Measurements from ENCODE around the gene NUP210L. TPM values are rescaled to one million over a fixed set of nuclear protein-coding genes. Genes with fewer than 3 reads are reported as not detected.
"Not testable (repeated sequence)": the region's sequence is repeated elsewhere in the genome, so short reads cannot be mapped to it uniquely, and the experiment has no call there.

NUP210L gene
- total RNA-seq, 1 donor from 2014 or later = not detected

DNA sequence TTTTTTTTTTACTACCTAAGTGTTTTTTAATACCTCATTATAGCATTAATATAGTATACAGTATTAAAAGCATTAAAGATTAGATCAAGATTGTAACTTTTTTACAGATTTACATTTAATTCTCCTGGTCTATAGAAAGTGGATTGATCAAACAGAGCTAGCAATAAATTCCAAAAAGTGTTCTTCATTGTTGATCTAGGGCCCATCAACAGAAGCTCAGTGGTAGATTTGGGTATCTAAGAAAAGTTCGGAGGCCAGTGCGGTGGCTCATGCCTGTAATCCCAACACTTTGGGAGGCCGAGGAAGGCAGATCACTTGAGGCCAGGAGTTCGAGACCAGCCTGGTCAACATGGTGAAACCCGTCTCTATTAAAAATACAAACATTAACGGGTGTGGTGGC is 12.5 kb downstream of the NUP210L start:
- intact Hi-C loops (cut with DNase I) = no loop called here
- H3K36me3 ChIP-seq = no peaks in the 10 kb centered on the region
- no peaks in the 10 kb centered on the region for H3K27me3 ChIP-seq
- DNase-seq (ENCODE audit: low spot score in 2 of 2) = no peak
- no peaks in the 10 kb centered on the region for H3K9me3 ChIP-seq
- TF ChIP-seq, protein P1, sequence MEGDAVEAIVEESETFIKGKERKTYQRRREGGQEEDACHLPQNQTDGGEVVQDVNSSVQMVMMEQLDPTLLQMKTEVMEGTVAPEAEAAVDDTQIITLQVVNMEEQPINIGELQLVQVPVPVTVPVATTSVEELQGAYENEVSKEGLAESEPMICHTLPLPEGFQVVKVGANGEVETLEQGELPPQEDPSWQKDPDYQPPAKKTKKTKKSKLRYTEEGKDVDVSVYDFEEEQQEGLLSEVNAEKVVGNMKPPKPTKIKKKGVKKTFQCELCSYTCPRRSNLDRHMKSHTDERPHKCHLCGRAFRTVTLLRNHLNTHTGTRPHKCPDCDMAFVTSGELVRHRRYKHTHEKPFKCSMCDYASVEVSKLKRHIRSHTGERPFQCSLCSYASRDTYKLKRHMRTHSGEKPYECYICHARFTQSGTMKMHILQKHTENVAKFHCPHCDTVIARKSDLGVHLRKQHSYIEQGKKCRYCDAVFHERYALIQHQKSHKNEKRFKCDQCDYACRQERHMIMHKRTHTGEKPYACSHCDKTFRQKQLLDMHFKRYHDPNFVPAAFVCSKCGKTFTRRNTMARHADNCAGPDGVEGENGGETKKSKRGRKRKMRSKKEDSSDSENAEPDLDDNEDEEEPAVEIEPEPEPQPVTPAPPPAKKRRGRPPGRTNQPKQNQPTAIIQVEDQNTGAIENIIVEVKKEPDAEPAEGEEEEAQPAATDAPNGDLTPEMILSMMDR (IDR thresholded peaks at IDR 0.05) = no peak
- no peaks in the 10 kb centered on the region for H3K4me1 ChIP-seq
- H3K4me3 ChIP-seq = no peak overlapping the region
- no peak overlapping the region for H3K27ac ChIP-seq

DNA sequence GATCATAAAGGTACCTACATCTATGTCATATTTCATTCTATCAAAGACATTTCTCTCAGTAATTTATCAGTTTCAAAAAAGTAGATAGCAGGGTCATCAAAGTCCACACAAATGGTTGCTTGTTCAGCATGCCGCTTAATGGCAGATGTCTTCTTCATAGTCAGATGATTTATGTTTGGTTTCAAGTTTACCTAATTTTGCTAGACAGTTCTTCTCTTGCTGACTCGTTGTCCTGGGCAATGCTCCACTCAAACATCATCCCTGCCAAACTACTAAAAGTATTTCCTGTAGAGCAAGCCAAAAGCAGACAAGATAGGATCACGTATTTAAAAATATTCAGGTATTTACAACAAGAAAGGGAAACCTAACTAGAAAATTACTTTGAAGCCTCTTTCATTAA is 13.6 kb downstream of the NUP210L start:
- TF ChIP-seq, protein P1 (IDR thresholded peaks at IDR 0.05) = no peak
- H3K4me1 ChIP-seq = no peaks in the 10 kb centered on the region
- no peaks in the 10 kb centered on the region for H3K36me3 ChIP-seq
- intact Hi-C loops (cut with DNase I) = no loop called here
- no peak overlapping the region for H3K4me3 ChIP-seq
- no peak for DNase-seq (ENCODE audit: low spot score in 2 of 2)
- no peaks in the 10 kb centered on the region for H3K9me3 ChIP-seq
- H3K27me3 ChIP-seq = no peaks in the 10 kb centered on the region
- no peak overlapping the region for H3K27ac ChIP-seq

DNA sequence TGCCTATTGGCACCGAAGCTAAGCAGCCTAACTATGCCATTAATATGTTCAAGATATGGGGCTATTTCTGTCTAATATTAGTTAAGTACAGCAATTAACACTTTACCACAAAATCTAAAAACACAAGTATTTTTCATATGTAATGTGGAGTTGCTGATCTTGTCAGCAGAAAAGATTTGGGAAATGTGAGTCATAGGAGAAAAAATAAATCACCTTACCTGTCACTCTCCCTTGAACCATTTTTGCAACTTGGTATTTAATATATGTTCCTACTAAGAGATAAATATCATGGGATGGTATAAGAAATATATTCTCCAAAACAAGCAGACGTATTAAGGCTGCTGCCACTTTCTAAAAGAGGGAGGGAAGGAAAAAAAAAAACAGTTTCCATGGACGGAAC is 17.0 kb downstream of the NUP210L start:
- no peaks in the 10 kb centered on the region for H3K9me3 ChIP-seq
- TF ChIP-seq, protein P1 (IDR thresholded peaks at IDR 0.05) = no peak
- no peak overlapping the region for H3K4me3 ChIP-seq
- H3K27me3 ChIP-seq = no peaks in the 10 kb centered on the region
- H3K36me3 ChIP-seq = no peaks in the 10 kb centered on the region
- intact Hi-C loops (cut with DNase I) = no loop called here
- H3K4me1 ChIP-seq = no peaks in the 10 kb centered on the region
- H3K27ac ChIP-seq = no peak overlapping the region
- DNase-seq (ENCODE audit: low spot score in 2 of 2) = no peak

DNA sequence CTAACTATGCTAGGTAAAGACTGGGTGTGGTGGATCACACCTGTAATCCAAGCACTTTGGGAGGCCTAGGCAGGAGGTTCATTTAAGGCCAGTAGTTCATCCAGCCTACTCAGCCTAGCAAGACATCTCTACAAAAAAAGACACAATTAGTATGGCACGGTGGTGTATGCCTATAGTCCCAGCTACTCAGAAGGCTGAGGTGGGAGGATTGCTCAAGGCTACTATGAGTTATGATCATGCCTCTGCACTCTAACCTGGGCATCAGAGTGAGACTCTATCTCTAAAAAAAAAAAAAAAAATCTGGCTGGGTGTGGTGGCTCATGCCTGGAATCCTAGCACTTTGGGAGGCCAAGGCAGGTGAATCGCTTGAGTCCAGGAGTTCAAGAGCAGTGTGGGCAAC is 21.6 kb downstream of the NUP210L start:
- no peak overlapping the region for H3K4me3 ChIP-seq
- TF ChIP-seq, protein P1 (IDR thresholded peaks at IDR 0.05) = no peak
- no peak overlapping the region for H3K27ac ChIP-seq
- H3K4me1 ChIP-seq = no peaks in the 10 kb centered on the region
- H3K27me3 ChIP-seq = no peaks in the 10 kb centered on the region
- H3K36me3 ChIP-seq = no peaks in the 10 kb centered on the region
- intact Hi-C loops (cut with DNase I) = no loop called here
- DNase-seq (ENCODE audit: low spot score in 2 of 2) = no peak
- H3K9me3 ChIP-seq = no peaks in the 10 kb centered on the region

DNA sequence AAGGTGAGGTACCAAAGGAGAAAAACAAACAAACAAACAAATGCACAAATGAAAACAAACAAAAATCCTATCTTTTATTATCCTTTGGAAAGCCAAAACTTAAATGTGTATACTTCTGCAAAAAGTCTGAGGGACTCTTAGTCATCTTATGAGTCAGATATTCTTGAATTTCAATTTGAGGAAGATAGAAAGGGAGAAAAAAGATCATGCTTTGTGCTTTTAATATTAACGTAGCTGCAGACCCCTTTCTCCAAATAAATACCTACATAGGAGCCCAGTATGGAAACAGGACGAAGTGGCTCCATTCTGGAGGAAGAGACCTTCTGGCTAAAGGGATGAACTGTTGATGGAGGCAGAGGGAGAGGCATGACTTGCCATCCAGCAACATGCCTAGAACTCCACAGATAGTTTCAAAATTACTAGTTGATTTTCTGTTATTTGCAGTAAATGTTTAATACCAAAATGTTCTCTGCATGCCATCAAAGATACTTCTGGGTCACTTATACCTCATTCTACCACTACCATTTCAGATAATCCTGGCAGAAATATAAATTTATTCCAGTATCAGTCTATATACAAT is 25.4 kb downstream of the NUP210L start:
- no peaks in the 10 kb centered on the region for H3K27me3 ChIP-seq
- H3K27ac ChIP-seq = no peak overlapping the region
- H3K9me3 ChIP-seq = no peaks in the 10 kb centered on the region
- H3K4me1 ChIP-seq = no peaks in the 10 kb centered on the region
- no peak overlapping the region for H3K4me3 ChIP-seq
- H3K36me3 ChIP-seq = no peaks in the 10 kb centered on the region
- intact Hi-C loops (cut with DNase I) = no loop called here
- no peak for DNase-seq (ENCODE audit: low spot score in 2 of 2)
- TF ChIP-seq, protein P1 (IDR thresholded peaks at IDR 0.05) = no peak

DNA sequence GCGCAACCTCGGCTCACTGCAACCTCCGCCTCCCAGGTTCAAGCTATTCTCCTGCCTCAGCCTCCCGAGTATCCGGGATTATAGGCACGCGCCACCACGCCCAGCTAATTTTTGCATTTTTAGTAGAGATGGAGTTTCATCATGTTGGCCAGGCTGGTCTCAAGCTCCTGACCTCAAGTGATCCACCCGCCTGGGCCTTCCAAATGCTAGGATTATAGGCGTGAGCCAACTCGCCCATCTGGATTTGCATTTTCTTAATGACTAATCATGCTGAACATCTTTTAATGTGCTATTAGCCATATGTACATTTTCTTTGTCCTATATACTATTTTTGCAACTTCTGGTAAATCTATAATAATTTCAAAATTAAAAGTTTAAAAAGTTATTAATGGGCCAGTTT is 31.7 kb downstream of the NUP210L start:
- H3K36me3 ChIP-seq; H3K27ac ChIP-seq; H3K27me3 ChIP-seq; H3K4me1 ChIP-seq; H3K4me3 ChIP-seq; DNase-seq (ENCODE audit: low spot score in 2 of 2); intact Hi-C loops (cut with DNase I); H3K9me3 ChIP-seq: not testable (repeated sequence)

Data from ascending aorta (tissue), 2 donors.